OCI-LY7 (cell line): Measurements from ENCODE around the gene SLC7A11. TPM values are rescaled to one million over a fixed set of nuclear protein-coding genes. Genes with fewer than 3 reads are reported as not detected.

Experiments used
- BruUV-seq: library from RNA; stranded (reverse); fragments of 400-500 nt; replicated peaks from 2 replicates; lab custom pipeline; 2021; lab: Mats Ljungman, UMichigan
- CTCF ChIA-PET: fragments of 300-600 bp; sonication (Branson Sonifier 250); formaldehyde crosslinking; loops from one replicate; lab custom pipeline; 2022; ENCODE audit warnings: antibody characterized with exemption; ENCODE audit not compliant: unreplicated experiment; lab: Charles Lee
- POLR2A ChIA-PET: fragments of 300-600 bp; sonication (Branson Sonifier 250); formaldehyde crosslinking; loops from one replicate; lab custom pipeline; 2022; ENCODE audit warnings: antibody characterized with exemption; lab: Charles Lee
- DNase-seq: peaks from one replicate; pipeline ENCODE4 v3.0.0-alpha.2; 2015; ENCODE audit warnings: low spot score
- H2AFZ ChIP-seq: fragments of 200-600 bp; sonication (generic), shearing (Covaris generic); 2 replicates; pipeline ENCODE4 v1.6.1; 2014; ENCODE audit warnings: mild to moderate bottlenecking, antibody characterized with exemption, low read length, moderate library complexity
- H3K27ac ChIP-seq: fragments of 200-600 bp; sonication (generic); 2 replicates; pipeline ENCODE4 v1.5.1; 2014; ENCODE audit warnings: mixed run types, low read depth, mild to moderate bottlenecking, moderate library complexity, low read length, inconsistent platforms; ENCODE audit not compliant: poor library complexity, severe bottlenecking
- H3K36me3 ChIP-seq: fragments of 200-600 bp; sonication (generic); 2 replicates; pipeline ENCODE4 v1.6.1; 2014; ENCODE audit warnings: mild to moderate bottlenecking, antibody characterized with exemption, low read length, moderate library complexity, mixed read lengths; ENCODE audit not compliant: insufficient read depth
- H3K4me1 ChIP-seq: fragments of 200-600 bp; sonication (generic); 2 replicates; pipeline ENCODE4 v1.5.1; 2014; ENCODE audit warnings: mild to moderate bottlenecking, low read length; ENCODE audit not compliant: insufficient read depth, poor library complexity, severe bottlenecking
- H3K4me2 ChIP-seq: fragments of 200-600 bp; sonication (generic); 2 replicates; pipeline ENCODE4 v1.6.1; 2014; ENCODE audit warnings: mild to moderate bottlenecking, low read length
- H3K4me3 ChIP-seq: fragments of 200-600 bp; sonication (generic); 2 replicates; pipeline ENCODE4 v1.5.1; 2014; ENCODE audit warnings: mild to moderate bottlenecking, low read depth, low read length; ENCODE audit not compliant: poor library complexity, severe bottlenecking
- H3K79me2 ChIP-seq: fragments of 200-600 bp; sonication (generic); 2 replicates; pipeline ENCODE4 v1.6.1; 2016; ENCODE audit warnings: low read depth, mild to moderate bottlenecking, low read length, moderate library complexity, mixed read lengths; ENCODE audit not compliant: insufficient read depth
- H3K9me2 ChIP-seq: fragments of 200-600 bp; sonication (generic); 2 replicates; pipeline ENCODE4 v1.6.1; 2016; ENCODE audit warnings: mild to moderate bottlenecking, low read length, mixed read lengths; ENCODE audit not compliant: insufficient read depth
- H3K9me3 ChIP-seq: fragments of 200-600 bp; sonication (generic); 2 replicates; pipeline ENCODE4 v1.6.1; 2014; ENCODE audit warnings: mild to moderate bottlenecking, mixed run types, low read length, mixed read lengths
- H4K20me1 ChIP-seq: fragments of 200-600 bp; sonication (generic); 2 replicates; pipeline ENCODE4 v1.6.1; 2014; ENCODE audit warnings: mild to moderate bottlenecking, antibody characterized with exemption, low read length, moderate library complexity, mixed read lengths; ENCODE audit not compliant: insufficient read depth
- EZH2phosphoT487 ChIP-seq: fragments of 200-600 bp; sonication (generic); IDR thresholded peaks from 2 replicates; pipeline ENCODE4 v1.6.1; 2018; ENCODE audit warnings: low read depth, borderline replicate concordance, mild to moderate bottlenecking, mixed run types, antibody characterized with exemption, low read length, moderate library complexity, mixed read lengths
- intact Hi-C: fragments of 100-400 bp; cut with micrococcal nuclease; formaldehyde crosslinking; loops from one replicate; pipeline ENCODE4 v1.10.0; 2022; ENCODE audit not compliant: unreplicated experiment
- total RNA-seq, 2 experiments: library from RNA; depleted of rRNA in 1 of 2; stranded (reverse); fragments of >200 nt in 1 of 2; shearing (Covaris generic) in 1 of 2; gene quantifications; 2 replicates each; pipeline ENCODE4 v1.2.3, GENCODE V29; 2014 to 2022
- TF ChIP-seq, protein P1 (sequence below): fragments of 200-600 bp; sonication (generic); conservative IDR thresholded peaks from 2 replicates; pipeline ENCODE4 v1.5.1; 2014; ENCODE audit warnings: mild to moderate bottlenecking, antibody characterized with exemption, low read length, moderate library complexity, mixed read lengths

SLC7A11 gene
- total RNA-seq, 2 experiments from 2014 or later, result 5.7 to 16.7 TPM

DNA sequence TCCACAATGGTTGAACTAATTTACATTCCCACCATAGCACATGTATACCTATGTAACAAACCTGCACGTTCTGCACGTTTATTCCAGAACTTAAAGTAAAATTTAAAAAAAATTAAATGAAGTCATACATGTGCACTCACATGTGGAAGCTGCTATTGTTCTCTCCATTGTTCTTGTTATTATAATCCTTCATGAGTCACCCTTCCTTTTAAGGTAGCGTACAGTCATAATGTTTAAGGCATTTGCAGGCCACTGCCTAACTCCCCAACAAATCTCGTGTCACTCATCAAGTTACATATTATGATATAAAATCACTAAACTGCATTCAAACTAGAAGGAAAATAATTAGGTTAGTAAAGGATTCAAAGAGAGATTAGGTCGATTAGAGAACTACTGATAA, 63.6 kb downstream of the SLC7A11 start:
- Histone ChIP-seq H3K9me3 (no peaks in the 10 kb centered on the region), H4K20me1 (no peaks in the 10 kb centered on the region), H3K27ac (no peak overlapping the region), H2AFZ (no peak overlapping the region), H3K79me2 (no peaks in the 10 kb centered on the region), H3K9me2 (no peaks in the 10 kb centered on the region), H3K4me3 (no peak overlapping the region), H3K4me2 (no peak overlapping the region), H3K36me3 (peaks cover 56% of the 10 kb centered on the region), H3K4me1 (no peaks in the 10 kb centered on the region)
- TF ChIP-seq, protein P1, sequence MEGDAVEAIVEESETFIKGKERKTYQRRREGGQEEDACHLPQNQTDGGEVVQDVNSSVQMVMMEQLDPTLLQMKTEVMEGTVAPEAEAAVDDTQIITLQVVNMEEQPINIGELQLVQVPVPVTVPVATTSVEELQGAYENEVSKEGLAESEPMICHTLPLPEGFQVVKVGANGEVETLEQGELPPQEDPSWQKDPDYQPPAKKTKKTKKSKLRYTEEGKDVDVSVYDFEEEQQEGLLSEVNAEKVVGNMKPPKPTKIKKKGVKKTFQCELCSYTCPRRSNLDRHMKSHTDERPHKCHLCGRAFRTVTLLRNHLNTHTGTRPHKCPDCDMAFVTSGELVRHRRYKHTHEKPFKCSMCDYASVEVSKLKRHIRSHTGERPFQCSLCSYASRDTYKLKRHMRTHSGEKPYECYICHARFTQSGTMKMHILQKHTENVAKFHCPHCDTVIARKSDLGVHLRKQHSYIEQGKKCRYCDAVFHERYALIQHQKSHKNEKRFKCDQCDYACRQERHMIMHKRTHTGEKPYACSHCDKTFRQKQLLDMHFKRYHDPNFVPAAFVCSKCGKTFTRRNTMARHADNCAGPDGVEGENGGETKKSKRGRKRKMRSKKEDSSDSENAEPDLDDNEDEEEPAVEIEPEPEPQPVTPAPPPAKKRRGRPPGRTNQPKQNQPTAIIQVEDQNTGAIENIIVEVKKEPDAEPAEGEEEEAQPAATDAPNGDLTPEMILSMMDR, result no peak
- TF ChIP-seq EZH2phosphoT487, result no peak
- ChIA-PET POLR2A (no interaction called here), CTCF (no interaction called here)
- DNase-seq, result no peak
- no TSS peak for BruUV-seq
- intact Hi-C loops, result no loop called here

DNA sequence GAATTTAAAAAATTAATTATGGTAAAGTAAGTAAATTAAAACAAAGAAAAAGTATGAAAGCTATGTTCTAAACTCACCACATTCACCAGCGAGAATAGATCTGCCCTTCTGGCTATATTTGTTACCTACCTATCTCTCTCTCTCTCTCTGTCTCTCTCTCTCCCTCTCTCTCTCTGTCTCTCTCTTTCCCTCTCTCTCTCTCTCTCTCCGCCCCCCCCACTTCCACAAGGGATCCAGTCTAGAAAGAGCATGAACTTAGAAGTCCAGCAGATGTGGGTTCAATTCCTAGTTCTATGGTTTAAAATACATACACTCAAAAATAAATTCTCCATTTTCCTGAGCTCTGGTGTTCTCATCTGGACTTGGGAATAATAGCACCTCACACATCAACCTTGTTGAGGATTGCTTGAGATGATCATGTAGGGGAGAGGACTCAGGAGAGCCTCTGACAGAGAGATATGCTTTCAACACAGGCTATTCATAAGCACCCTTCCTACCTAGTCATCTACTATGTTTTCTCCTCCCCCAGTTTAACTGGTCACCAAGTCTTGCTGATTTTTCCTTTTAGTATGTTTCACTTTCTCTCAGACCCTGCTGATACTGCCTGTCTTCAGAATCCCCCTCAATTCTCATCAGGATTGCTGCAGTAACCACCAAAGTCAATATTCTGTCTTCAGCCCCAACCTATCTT, 64.7 kb downstream of the SLC7A11 start:
- Histone ChIP-seq H4K20me1 (no peaks in the 10 kb centered on the region), H3K79me2 (no peaks in the 10 kb centered on the region), H3K4me3 (no peak overlapping the region), H3K9me3 (no peaks in the 10 kb centered on the region), H3K36me3 (peaks cover 56% of the 10 kb centered on the region), H2AFZ (no peak overlapping the region), H3K4me1 (no peaks in the 10 kb centered on the region), H3K9me2 (no peaks in the 10 kb centered on the region), H3K4me2 (no peak overlapping the region), H3K27ac (no peak overlapping the region)
- ChIA-PET CTCF (interaction anchor here (0.6 kb wide), 1 partner anchor 394 kb away, joined by 3 read pairs; no protein-coding TSS in a partner anchor), POLR2A (interaction anchor here (0.6 to 1.2 kb wide), 6 partner anchors 9 to 188 kb away, joined by 3 to 5 read pairs (median 4); no protein-coding TSS in a partner anchor)
- intact Hi-C loops, result no loop called here
- TF ChIP-seq EZH2phosphoT487, result no peak
- TF ChIP-seq, protein P1, result no peak
- DNase-seq, result no peak
- BruUV-seq, result no TSS peak
